CD4-positive, alpha-beta T cell treated with Interferon gamma for 1 hour (primary cell): ENCODE measurements around the gene ATP9B.
"Not testable (repeated sequence)": the region's sequence is repeated elsewhere in the genome, so short reads cannot be mapped to it uniquely, and the experiment has no call there.

Experiments used
- DNase-seq: peaks from one replicate; pipeline ENCODE4 v3.0.0-alpha.2; 2020

The ATP9B gene

DNA sequence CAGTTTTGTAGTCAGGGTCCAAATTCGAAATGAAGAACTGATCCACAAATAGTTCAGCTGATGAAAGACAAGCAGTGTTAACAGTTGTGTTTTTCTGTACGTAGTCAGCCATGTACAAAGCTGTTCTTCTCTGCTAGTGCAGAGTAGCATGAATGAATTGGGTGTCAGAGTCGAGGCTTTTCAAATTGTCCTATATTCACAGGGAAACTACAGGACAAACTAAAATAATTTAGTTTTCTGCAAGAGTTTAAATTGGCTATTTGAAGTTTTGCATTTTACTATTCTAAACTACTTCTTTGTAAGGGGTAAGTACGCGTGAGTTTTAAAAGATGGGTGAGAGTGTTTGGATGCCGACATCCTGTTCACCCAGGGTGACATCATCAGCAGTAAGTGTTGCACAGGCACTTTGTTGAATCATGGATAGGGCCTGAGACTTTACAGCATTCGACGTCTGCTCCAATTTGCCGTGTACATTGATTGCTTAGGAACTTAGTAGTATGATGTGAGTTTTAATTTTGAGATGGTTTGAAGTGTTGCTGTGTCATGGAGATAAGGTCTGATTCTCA, 179.4 kb downstream of the ATP9B start:
- no peak for DNase-seq

DNA sequence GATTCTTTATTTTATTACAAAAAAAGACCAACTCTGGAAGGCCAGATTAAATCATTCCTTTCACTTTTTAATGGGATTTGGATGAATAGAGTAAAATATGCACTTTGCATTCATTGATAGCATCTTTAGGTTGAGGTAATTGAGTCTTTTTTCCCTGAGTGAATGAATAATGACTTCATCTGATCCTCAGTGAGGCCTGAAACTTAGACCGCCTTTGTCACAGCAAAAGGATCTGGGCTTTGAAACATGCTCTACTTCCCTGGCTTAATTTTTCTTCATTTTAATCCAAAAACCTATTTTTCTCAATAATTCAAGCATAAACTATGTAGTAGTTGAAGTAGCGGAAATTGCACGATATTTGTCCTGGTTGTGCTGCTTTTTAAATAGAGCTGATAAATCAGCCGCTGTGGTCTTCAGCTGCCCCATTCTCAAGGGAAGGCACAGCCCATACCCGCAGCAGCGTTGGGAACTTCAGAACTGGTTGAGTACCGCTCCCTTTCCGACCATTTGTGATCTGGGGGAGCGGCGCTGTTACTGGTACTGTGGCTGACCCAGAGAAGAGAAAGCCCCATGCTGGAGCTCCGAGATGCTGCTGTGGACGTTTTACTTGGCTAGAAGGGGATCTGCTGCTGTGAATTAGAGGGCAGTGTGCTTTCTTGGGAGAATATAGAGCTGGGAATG, 181.2 kb downstream of the ATP9B start:
- DNase-seq = no peak

DNA sequence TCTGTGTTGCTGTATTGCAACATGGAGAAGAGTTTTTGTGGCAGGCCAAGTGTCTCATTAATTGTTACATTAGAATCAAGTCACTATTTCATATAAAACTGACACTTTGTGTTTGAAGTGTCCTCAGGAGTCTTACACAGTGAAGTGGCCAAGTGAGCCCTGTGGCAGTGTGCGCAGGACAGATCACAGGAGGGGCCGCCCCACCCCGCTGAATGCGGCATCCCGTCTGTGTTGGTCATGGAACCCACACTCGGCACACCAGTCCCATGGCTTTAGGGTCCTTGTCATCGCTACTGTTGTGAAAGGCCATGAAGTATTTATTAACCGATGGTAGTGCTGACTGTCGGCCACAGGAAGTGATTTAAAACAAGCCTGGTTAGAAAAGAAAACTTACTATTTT, 181.8 kb downstream of the ATP9B start:
- DNase-seq = no peak

DNA sequence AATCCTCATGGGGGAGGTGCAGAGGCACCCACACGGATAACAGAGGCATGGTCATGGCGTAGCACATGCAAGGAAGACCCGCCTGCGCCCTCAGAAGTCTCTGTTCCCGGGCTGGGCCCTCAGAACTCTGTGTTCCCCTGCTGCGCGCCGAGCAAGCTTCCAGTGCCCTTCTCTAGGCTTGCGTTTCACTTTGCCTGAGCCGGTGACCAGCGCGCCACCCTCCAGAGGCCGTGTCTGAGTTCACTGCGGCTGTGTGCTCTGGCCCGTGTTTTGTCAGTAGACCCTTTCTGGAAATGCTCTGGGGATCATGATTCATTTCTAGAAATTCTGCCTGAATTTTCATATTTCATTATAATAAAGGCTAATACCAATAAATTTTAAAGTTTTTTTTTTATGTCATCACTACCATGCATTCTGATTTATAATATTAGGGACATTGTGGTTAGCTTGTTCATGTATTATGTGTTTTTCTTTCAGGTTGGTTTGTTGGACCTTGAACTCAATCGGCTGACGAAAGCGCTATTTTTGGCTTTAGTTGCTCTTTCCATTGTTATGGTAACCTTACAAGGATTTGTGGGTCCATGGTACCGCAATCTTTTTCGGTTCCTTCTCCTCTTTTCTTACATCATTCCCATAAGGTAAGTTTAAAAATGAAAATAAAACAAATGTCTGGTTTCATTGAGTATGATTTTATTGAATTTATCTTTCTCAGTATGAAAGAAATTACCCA, 183.9 kb downstream of the ATP9B start:
- no peak for DNase-seq

DNA sequence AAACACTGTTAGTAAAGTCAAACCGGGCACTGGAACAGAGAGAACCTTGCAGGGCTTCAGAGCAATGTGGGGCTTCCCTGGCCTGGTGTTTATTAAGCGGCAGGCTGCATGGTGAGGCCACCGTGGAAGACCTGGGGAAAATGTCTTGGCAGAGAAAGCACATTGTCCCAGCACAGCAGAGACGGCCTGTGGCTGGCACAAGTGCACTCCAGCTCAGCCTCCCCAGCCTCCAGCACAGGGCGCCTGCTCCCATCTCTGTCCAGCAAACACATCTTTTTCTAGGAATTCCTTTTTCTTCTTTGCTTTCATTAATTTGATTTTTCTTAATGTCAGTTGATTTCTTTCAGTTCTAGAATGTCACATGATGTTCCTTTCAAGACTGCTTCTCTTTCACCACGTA, 188.3 kb downstream of the ATP9B start:
- no peak for DNase-seq

DNA sequence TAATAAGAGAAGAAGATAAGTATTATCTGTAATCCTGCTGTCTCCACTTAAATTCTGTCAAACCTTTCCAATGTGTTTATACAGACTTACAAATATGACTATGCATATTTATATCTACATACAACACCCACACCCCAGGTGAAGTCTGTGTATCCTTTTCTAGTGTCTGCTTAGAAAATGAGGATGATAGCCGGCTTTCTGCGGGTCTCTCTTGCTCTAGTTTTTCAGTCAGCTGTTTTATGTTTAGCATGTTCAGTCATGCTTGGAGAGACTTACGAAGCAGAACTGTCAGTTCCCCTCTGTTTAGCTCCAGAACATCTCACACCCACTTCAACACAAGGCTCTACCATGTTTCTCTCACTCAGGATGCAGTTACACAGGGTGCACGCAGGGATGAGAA, 189.3 kb downstream of the ATP9B start:
- DNase-seq = no peak

DNA sequence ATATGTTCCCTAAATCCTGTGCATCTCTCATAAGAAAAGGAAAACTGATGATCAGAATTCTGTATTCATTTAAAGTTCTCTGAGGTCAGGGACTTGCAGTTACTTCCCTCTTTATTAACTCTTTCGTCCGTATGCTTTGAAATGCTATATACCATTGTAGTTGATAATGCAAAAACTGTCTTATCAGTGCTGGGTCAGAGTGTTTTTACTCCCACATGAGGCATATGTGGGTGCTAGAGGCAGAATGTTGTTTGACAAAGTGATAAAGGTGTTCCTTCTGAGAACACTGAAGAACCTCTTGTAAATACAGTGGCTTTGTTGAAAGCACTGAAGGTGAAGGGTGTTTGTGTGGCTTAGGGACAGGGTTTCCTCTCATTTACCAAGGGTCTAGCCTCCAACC, 190.0 kb downstream of the ATP9B start:
- no peak for DNase-seq

DNA sequence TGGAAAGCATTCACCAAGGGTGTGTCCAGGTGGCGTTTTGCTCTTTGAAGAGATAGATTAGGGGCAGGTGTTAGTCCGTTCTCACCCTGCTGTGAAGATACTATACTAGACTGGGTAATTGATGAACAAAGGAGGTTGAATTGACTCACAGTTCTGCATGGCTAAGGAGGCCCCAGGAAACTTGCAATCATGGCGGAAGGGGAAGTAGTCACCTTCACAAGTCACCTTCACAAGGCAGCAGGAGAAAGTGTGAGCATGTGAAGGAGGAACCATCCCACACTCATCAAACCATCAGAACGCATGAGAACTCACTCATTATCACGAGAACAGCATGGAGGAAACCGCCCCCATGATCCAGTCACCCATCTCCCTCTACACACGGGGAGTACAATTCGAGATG, 190.8 kb downstream of the ATP9B start:
- DNase-seq = no peak

DNA sequence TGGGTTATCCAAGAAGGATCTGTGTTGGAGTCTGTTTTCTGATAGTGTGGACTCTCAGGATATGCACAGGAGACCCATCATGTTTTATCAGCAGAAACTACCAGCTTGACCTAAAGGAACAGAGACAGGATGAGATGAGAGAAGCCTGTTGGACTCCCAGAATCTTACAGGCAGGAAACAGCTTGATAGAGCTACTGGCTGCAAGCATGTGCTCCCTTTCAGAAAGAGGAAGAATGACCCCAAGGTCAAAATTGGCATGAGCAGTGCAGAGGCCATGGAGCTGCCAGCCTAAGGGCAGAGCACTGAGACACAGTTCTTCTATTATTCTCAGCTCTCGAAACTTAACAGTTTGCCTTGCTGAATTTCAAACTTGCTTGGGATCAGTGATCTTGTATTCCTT, 191.3 kb downstream of the ATP9B start:
- no peak for DNase-seq

DNA sequence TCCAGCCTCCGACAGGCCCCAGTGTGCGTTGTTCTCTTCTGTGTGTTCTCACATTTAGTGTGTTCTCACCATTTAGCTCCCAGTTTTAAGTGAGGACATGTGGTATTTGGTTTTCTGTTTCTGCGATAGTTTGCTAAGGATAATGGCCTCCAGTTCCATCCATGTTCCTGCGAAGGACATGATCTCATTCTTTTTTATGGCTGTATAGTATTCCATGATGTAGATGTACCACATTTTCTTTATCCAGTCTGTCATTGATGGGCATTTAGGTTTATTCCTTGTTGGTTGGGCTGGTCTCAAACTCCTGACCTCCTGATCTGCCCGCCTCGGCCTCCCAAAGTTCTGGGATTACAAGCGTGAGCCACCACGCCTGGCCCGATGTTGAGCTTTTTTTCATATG, 195.9 kb downstream of the ATP9B start:
- not testable (repeated sequence) for DNase-seq

DNA sequence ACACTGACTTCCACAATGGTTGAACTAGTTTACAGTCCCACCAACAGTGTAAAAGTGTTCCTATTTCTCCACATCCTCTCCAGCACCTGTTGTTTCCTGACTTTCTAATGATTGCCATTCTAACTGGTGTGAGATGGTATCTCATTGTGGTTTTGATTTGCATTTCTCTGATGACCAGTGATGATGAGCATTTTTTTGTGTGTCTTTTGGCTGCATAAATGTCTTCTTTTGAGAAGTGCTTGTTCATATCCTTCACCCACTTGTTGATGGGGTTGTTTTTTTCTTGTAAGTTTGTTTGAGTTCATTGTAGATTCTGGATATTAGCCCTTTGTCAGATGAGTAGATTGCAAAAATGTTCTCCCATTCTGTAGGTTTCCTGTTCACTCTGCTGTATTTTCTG, 202.6 kb downstream of the ATP9B start:
- DNase-seq = not testable (repeated sequence)

DNA sequence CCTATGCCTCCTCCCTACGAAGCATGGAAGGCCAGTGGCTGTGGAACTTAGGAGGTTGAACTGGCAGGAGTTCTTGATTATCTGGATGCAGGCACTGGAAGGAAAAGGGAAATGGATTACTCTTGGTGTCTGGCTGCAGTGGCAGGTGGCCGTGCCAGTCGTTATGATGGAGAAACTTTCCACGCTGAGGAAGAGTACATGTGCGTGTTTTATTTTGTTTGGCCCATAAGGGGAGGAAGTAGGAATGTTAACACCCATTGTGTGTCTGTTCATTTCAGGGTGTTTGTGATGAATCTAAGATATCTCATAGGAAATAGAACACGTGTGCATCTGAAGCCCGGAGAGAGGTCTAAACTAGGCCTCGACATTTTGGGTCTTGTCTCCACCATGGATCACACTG, 203.7 kb downstream of the ATP9B start:
- DNase-seq = no peak

DNA sequence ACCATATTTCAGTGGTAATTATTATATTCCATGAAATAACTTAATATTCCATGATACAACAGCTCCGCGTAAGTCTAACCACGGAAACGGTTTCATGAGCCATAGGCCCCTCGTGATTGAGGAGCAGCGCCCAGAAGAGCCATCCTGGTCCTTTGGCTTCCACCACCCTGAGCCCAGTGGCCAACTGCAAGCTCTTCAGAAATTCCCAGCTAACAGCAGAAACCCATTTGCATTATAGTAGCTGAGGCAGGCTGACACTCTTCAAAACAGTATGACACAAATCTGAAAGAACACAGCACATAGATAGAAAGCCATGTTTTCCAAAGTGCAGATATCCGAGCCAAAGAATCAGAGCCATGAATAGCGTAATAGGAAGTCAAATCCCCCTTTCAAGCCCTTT, 205.6 kb downstream of the ATP9B start:
- DNase-seq = no peak

DNA sequence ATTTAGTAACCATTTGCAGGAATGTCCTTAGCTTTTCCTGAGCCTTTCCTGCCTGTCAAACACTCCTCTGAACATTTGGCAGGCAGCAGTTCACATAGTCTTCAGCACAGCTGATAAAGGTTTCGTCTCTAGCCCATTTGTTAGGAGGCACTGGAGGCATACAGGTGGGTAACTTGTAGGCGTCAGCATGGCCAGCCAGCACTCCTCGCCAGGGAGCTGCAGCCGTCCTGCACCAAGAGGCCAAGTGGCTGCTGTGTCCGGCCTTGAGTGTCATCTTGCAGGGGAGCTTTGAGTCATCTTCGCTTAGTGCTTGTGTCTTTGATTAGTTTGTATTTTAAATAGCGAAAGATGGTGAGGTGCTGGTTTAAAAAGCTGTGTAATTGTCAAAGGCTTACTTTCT, 206.3 kb downstream of the ATP9B start:
- DNase-seq = no peak

DNA sequence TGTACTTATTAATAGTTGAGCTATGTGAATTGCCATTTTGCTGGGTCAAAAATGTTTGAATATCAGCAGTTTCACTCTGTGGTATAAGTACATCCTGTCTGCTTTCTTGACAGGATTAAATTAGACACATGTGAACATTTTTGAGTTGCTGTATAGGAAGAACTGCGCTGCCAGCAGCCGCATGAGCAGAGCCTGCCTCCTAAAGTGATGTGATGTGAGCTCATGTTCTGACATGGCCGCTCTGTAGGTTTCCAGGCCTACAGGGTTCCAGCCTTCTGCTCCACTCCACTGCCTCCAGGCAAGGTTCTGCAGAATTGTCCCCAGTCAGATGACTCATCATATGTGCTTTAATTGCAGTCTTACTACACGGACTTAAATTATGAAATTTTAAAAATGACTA, 206.8 kb downstream of the ATP9B start:
- DNase-seq = no peak

DNA sequence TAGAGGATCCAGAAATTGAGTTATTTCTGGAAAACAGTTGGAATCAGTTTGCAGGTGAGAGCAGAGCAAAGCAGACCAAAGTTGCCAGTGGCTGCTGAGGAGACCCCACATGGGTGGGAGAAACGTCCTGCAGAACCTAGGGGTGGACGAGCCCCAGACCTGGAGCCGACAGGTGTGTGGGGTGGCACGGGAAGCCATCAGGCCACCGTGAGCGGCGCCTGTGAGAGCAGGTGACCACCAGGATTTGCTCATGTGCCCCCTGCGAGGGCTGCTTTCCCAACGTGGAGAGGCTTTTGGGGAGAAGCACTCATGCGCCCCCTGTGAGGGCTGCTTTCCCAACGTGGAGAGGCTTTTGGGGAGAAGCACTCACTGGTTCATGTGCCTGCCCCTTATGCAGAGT, 209.7 kb downstream of the ATP9B start:
- DNase-seq = no peak

DNA sequence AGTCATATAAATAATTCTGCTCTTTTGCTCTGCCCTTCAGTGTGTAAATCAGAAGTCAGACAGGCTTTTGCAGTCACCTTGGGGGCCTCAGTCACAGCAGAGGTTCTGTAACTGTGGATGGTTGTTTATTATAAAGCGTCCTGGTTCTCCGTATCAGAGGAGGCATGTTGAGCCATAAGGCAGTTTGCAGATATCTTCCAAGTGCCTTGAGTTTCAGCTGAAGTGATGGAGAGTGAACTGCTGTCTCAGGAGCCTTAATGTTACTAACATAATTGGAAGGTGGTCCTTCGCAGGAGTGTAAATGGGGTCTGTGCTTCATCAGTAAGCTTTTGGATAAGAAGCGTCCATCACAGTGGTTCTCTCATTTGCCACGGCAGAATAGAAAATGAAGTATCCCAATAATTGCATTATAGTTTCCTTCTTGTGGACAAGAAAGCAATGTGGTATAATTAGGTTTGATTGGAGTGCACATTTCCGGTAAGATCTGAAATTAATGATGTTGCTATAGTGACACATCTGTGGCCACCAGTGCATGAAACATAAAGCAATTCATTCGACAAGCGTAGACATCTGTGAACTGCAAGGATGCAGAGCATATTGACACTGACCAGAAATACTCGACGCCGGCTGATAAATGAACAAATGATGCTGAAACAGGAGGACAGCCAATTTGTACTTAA, 214.1 kb downstream of the ATP9B start:
- no peak for DNase-seq

DNA sequence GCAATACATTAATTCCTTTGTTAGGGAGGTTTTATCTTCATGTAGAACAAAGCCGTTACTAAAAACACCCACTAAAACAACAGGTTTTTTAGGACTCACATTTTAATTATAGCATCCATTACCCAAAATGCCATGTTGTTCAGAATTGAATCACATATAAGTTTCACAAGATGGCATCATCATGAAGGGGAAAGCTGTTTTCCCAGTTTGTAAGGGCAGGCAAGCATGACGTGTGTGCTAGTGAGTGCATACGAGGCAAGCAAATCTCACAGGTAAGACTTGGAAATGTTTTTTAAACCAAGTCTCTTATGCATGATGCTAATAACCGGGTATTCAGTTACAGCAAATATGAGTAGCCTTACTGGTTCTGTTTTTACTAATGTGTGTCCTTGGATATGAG, 214.7 kb downstream of the ATP9B start:
- DNase-seq = no peak

DNA sequence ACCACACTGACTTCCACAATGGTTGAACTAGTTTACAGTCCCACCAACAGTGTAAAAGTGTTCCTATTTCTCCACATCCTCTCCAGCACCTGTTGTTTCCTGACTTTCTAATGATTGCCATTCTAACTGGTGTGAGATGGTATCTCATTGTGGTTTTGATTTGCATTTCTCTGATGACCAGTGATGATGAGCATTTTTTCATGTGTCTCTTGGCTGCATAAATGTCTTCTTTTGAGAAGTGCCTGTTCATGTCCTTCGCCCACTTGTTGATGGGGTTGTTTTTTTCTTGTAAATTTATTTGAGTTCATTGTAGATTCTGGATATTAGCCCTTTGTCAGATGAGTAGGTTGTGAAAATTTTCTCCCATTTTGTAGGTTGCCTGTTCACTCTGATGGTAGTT, 216.0 kb downstream of the ATP9B start:
- not testable (repeated sequence) for DNase-seq

DNA sequence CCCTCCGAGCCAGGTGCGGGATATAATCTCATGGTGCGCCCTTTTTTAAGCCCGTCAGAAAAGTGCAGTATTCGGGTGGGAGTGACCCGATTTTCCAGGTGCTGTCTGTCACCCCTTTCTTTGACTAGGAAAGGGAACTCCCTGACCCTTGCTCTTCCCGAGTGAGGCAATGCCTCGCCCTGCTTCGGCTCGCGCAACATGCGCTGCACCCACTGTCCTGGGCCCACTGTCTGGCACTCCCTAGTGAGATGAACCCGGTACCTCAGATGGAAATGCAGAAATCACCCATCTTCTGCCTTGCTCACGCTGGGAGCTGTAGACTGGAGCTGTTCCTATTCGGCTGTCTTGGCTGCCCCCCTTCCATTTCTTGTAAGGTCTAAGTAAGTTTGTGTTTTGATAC, 221.2 kb downstream of the ATP9B start:
- not testable (repeated sequence) for DNase-seq

DNA sequence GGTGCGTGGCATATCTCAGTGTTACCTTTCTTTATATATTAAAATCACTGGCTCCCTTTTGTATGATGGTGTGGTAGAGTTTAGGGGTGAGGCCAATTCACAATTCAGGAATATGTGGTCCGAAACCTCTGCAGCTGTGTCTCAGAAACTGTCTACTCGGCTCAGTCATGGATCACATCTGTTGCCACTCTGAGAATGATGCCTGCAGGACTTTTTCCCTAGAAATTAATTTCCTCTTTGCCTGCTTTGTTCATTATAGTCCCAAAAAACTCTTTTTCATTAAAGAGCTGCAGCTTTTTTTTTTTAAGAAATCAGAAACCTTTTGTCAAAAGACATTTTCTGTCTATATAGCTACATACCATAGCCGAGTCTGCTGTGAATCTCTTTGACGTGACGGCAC, 221.7 kb downstream of the ATP9B start:
- no peak for DNase-seq

DNA sequence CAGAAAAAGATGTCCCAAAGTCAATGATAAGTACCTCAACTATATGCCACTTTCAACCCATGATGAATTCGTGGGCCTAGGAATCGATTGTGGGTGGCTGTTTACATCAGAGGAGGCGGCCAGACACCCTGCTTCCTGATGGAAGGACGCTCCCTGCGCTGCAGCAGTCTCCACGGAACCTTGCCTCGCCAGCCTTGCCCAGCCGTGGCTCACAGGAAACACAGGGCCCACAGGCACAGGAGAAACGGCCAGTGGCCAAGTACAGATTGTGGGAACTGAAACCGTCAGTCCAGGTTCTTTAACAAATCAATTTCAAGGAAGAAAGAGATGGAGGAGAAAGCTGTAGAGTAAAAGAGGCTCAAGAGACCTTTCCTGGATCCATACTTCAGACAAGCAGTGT, 225.0 kb downstream of the ATP9B start:
- no peak for DNase-seq

DNA sequence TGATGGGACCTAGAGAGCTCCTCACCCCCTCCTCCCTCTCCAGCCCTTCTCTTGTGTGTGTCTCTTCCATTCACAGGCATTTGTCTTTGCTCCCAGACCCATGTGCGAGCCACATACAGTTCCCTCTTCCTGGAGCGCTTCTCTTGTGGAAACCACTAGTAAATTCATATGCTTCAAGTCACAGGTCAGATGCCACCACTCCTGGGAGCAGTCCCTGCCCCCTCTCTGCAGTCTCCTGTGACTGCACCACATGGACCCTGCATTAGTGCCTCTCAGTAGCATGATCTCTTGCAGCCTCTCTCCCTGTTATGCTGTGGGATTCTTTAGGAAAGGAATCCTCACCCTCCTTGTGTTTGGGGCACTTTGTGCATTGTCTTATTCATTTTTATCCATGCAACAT, 230.1 kb downstream of the ATP9B start:
- no peak for DNase-seq

DNA sequence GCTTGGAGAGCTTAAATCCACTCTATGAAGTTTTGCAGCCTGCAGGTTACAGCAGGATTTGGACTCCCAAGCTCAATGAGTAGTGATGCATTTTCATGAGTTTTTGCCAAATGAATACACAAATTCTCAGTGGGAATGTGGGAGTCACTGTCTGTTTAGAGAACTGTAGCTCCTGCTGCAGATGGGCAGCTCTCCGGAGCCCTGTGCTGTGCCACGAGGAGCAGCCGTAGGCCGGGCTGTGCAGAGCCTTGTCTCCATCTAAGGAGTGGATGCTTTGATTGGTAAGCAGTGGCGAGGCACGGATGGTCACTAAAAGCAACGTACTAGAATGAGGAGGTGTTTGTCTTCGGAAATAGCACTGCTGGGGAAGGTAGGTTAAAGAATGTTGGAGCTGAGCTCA, 230.5 kb downstream of the ATP9B start:
- DNase-seq = no peak
